Measurements from ENCODE around the gene FIBCD1. TPM values are rescaled to one million over a fixed set of nuclear protein-coding genes. Genes with fewer than 3 reads are reported as not detected.

FIBCD1 gene
- total and polyA plus RNA-seq, 9 of the 15 experiments (the other 6 are each of a cell fraction or from before 2014, with no cell fraction given): 0.53 to 1.2 (median 0.95) TPM; not detected in 4

DNA sequence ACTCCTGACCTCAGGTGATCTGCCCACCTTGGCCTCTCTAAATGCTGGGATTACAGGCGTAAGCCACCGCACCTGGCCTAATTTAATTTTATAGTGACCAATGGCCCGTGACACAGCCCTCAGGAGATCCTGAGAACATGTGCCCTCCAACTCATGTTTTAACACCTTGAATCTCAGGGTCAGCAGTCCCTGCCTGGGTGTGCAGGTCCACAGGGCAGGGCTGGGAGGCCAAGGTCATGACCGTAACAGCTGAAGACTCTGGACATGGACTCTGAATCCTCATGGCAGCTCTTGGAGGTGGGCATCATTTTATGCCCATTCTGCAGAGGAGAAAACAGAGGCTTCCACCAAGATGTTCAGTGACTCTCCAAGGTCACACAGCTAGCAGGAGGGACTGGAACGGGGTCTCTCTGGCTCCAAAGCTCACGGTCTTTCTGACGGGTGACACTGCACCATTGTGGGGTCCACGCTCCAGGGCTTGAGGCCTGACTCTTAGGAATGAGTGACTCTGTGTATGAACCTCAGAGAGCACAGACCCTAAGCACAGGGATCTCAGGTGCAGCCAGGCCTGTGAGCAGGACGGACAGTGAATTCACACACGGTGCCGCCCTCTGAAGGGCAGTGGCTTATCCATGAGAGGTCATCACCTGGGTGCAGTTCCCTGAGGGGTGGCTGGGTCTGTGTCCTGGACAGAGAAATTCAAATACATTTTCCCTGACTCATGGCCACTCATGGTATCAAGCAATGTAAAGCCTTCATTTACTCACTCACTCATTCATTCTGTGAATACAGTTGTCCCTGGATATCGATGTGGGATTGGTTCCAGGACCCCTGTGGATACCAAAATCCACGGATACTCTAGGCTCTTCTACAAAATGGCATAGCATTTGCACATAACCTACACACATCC, 37.1 kb upstream of the FIBCD1 start:
- ChIA-PET CTCF (ENCODE audit: low intra/inter-chr PET ratio) (no interaction called here), POLR2A (interaction anchor here (0.5 to 4.2 kb wide), 11 partner anchors 9 to 220 kb away, joined by 3 to 86 read pairs (median 5); no protein-coding TSS in a partner anchor)
- intact Hi-C loops (cut with micrococcal nuclease) (no loop called here), in situ Hi-C loops (cut with MboI) (loop anchor here (25.0 kb wide), 1 partner anchor 264 kb away; no protein-coding TSS in a partner anchor)
- H3K4me3 ChIP-seq: no peak overlapping the region
- peaks cover 81 to 97% of the 10 kb centered on the region in 2 experiments for H3K27me3 ChIP-seq (ENCODE audit: control insufficient read depth in 2 of 2, insufficient read depth in 2 of 2, low read length in 2 of 2)
- H2AFZ ChIP-seq (ENCODE audit: low read depth, low read length): no peak overlapping the region
- H3K9me1 ChIP-seq (ENCODE audit: control insufficient read depth, insufficient read depth, low read length): peaks cover 4% of the 10 kb centered on the region
- peaks cover 0 to 17% of the 10 kb centered on the region in 2 experiments; a peak in 1 of 5 replicates for H3K4me1 ChIP-seq (replicated peaks in 1 of 2; ENCODE audit: control insufficient read depth in 2 of 2, insufficient read depth in 2 of 2, low read length in 2 of 2)
- no peaks in the 10 kb centered on the region for H3K36me3 ChIP-seq (ENCODE audit: control insufficient read depth, insufficient read depth, low read length)
- TF ChIP-seq ZC3H11A (IDR thresholded peaks at IDR 0.05; ENCODE audit: low read depth, low read length) (no peak), ZFP30 (CRISPR knock-in tag; IDR thresholded peaks at IDR 0.05; ENCODE audit: borderline replicate concordance) (no peak), RFX7 (CRISPR knock-in tag; IDR thresholded peaks at IDR 0.05) (no peak), NCOA2 (IDR thresholded peaks at IDR 0.05; ENCODE audit: partially characterized antibody in 2 of 2) (no peak), TRIM24 (IDR thresholded peaks at IDR 0.05) (no peak), SIN3A (IDR thresholded peaks at IDR 0.05; ENCODE audit: borderline replicate concordance in 2 of 2, control insufficient read depth in 1 of 2, low read depth in 2 of 2, low read length in 2 of 2) (no peak), TRIM28 (IDR thresholded peaks at IDR 0.05) (no peak)
- TF ChIP-seq, protein P1, sequence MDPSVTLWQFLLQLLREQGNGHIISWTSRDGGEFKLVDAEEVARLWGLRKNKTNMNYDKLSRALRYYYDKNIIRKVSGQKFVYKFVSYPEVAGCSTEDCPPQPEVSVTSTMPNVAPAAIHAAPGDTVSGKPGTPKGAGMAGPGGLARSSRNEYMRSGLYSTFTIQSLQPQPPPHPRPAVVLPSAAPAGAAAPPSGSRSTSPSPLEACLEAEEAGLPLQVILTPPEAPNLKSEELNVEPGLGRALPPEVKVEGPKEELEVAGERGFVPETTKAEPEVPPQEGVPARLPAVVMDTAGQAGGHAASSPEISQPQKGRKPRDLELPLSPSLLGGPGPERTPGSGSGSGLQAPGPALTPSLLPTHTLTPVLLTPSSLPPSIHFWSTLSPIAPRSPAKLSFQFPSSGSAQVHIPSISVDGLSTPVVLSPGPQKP (CRISPR knock-in tag; IDR thresholded peaks at IDR 0.05): no peak
- TF ChIP-seq, protein P2, sequence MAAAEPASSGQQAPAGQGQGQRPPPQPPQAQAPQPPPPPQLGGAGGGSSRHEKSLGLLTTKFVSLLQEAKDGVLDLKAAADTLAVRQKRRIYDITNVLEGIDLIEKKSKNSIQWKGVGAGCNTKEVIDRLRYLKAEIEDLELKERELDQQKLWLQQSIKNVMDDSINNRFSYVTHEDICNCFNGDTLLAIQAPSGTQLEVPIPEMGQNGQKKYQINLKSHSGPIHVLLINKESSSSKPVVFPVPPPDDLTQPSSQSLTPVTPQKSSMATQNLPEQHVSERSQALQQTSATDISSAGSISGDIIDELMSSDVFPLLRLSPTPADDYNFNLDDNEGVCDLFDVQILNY (CRISPR knock-in tag; IDR thresholded peaks at IDR 0.05): no peak
- TF ChIP-seq, protein P3, sequence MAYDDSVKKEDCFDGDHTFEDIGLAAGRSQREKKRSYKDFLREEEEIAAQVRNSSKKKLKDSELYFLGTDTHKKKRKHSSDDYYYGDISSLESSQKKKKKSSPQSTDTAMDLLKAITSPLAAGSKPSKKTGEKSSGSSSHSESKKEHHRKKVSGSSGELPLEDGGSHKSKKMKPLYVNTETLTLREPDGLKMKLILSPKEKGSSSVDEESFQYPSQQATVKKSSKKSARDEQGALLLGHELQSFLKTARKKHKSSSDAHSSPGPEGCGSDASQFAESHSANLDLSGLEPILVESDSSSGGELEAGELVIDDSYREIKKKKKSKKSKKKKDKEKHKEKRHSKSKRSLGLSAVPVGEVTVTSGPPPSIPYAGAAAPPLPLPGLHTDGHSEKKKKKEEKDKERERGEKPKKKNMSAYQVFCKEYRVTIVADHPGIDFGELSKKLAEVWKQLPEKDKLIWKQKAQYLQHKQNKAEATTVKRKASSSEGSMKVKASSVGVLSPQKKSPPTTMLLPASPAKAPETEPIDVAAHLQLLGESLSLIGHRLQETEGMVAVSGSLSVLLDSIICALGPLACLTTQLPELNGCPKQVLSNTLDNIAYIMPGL (CRISPR knock-in tag; IDR thresholded peaks at IDR 0.05): peak; percentile 84; the same call in 1 of the 2 replicates
- TF ChIP-seq, protein P4, sequence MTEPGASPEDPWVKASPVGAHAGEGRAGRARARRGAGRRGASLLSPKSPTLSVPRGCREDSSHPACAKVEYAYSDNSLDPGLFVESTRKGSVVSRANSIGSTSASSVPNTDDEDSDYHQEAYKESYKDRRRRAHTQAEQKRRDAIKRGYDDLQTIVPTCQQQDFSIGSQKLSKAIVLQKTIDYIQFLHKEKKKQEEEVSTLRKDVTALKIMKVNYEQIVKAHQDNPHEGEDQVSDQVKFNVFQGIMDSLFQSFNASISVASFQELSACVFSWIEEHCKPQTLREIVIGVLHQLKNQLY (CRISPR knock-in tag; conservative IDR thresholded peaks at IDR 0.05): peak in 1 of 2 experiments; percentile 69; a peak in 1 of 4 replicates
- 2% methylated on average over 13 of the region's 13 CpGs for WGBS (ENCODE audit: insufficient coverage, low coverage, missing lambda C conversion rate)
- no peaks in the 10 kb centered on the region; the same call in 1 of the 2 replicates for H3K9me3 ChIP-seq (replicated peaks; ENCODE audit: control insufficient read depth, insufficient read depth, low read depth, low read length)
- ATAC-seq: peak; percentile 2
- H3K4me2 ChIP-seq (ENCODE audit: insufficient read depth, low read length): no peak overlapping the region
- no peak overlapping the region for H3K9ac ChIP-seq (ENCODE audit: insufficient read depth in 1 of 2, low read depth in 2 of 2, low read length in 2 of 2)
- peaks cover 81% of the 10 kb centered on the region for H4K20me1 ChIP-seq (replicated peaks; ENCODE audit: control insufficient read depth, insufficient read depth, low read length)
- FAIRE-seq: no peak
- H3K27ac ChIP-seq (ENCODE audit: extremely low read depth, low read depth, low read length): no peak overlapping the region
- H3K79me2 ChIP-seq (ENCODE audit: control insufficient read depth, insufficient read depth, low read length): no peaks in the 10 kb centered on the region
- no TSS peak for BruUV-seq (replicated peaks)
- DNase-seq (ENCODE audit: extremely low read depth in 1 of 4, low spot score in 3 of 4): peak; percentile 33 to 68 (median 64)

All from K562 (cell line).